ENCODE data around the gene BBS2.

Gene BBS2

DNA sequence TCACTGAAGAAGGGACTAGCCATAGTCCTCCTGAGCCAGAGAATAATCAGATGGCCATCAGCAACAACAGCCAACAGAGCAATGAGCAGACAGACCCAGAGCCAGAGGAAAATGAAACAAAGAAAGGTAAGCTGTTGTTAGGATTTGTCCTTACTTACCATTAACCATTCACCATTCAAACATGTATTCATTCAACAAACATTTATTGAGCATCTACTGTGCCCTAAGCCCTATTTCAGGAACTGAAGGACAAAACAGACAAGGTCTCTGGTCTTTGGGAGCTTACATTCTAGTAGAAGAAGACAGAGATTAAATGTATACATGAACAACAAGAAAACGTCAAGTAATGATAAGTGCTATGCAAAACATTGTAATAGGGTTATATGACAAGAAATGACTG, 49.2 kb downstream of the BBS2 start:
- no peak for DNase-seq

DNA sequence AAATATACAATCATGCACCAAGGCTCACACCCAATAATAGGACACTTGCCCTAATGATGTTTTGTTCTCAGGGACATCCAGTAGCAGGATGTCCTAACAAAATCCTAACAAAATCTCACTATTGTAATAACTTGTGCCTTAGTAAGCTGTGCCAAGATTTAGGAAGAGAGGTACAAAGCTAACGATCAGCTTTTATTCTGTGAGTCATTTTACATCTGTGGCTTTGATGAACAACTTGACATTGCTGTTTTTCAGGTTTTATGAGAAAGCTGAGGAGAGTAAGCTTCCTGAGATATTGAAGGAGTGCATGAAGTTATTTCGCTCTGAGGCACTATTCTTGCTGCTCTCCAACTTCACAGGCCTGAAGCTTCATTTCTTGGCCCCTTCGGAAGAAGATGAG, 49.6 kb downstream of the BBS2 start:
- no peak for DNase-seq

DNA sequence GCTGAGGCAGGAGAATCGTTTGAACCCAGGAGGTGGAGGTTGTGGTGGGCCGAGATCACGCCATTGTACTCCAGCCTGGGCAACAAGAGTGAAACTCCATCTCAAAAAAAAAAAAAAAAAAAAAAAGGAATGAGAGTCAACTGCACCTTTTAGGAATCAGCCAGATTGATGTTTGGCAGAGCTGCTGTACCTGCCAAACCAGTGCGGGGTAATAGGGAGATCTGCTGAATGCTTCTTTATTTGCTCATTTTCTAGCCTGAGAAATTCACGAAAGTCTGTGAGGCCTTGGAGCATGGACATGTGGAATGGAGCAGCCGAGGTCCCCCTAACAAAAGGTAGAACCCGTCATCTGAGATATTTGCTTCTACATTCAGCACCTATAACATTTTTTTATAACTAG, 50.1 kb downstream of the BBS2 start:
- no peak for DNase-seq

DNA sequence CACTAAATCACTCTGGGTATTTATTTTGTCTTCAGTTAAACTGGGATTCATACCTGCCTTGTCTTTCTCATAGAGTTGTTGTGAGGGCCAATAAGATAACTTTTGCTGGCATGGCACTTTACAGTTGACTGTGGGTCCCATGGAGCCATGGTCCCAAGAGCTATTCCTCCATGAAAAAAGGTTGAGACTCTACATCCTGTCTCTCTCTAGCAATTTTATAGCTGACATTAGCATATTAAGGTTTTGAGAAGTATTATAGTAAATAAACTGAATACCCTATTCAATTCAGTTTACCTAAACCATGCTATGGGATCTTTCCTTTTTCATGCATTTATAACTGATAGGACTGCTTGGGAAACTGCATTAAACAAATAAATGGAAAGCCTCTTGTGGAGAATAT, 51.0 kb downstream of the BBS2 start:
- DNase-seq = no peak

DNA sequence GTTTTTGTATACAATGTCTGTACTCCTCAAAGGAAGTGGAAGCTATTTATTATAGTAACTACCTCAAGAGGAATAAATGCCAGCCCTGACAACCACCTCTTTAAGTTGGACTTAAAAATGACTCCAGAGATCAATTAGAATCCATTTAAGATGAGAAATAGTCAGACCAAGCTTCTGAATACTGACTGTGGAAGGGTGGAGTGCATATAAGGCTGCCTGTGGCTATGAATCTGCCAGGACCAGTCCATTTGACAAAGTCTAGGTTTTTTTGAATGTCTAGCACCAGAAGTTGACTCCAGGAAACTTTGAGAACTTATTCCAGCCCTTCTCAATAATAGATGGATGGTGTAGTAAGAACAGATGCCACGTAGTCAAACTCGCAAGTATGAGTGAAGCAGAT, 53.5 kb downstream of the BBS2 start:
- no peak for DNase-seq

DNA sequence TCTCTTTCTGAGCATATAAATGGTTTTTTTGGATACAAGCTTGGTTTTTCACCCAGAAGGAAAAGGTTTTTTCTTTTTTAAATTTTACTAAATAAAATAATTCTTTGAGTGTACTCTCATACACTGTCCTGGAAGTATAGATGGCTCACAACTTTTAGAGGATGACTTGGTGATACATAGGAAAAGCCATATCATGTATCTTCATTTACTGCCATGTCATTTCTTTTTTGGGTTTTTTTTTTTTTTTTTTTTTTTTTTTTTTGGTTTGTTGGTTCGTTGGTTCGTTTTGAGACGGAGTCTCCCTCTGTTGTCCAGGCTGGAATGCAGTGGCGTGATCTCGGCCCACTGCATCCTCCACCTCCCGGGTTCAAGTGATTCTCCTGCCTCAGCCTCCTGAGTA, 56.7 kb downstream of the BBS2 start:
- DNase-seq = no peak

DNA sequence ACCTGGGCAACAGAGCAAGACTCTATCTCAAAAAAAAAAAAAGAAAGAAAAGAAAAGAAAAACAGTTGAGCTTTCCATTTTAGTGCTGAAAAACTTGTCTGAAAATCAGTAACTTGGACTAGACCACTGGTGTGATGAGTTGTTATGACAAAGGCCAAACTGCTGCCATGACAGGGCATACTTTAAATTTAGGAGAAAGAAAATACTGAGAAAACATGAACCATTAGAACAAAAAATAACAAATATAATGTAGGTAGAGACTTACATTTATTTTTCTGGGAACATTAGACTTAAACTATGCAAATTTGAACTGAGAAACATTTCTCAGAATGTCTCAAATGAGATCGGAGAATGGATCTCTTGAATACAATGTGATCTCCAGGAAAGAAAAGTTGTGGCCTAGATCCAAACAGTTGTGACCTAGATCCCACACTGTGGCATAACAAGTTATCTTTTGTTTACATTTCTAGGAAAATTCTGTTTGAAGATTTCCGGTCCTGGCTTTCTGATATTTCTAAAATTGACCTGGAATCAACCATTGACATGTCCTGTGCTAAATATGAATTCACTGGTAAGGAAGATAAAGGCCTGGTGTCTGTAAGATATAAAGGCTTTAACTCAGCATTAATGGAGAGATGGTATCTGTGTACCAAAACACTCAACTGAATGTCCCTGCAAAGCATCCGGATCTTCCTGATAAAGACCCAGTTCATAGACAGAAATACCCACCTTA, 57.6 kb downstream of the BBS2 start:
- DNase-seq = no peak

DNA sequence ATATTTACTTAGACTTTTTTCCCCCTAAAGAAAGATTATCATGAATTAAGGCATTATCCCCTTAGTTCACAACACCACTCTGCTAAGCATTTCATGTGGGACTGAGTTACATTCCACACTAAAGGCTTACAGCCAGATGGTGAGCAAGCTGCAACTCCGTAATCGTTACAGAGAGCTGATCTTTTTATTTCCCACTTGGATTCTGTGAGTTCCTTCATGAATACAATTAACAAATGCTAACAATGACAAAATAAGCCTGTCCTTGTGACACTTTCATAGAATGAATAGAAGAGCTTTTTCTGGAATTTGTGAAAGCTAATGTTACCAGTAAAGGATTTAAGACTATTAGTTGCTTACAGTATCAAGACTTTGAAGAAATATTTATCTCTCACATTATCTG, 59.7 kb downstream of the BBS2 start:
- no peak for DNase-seq

DNA sequence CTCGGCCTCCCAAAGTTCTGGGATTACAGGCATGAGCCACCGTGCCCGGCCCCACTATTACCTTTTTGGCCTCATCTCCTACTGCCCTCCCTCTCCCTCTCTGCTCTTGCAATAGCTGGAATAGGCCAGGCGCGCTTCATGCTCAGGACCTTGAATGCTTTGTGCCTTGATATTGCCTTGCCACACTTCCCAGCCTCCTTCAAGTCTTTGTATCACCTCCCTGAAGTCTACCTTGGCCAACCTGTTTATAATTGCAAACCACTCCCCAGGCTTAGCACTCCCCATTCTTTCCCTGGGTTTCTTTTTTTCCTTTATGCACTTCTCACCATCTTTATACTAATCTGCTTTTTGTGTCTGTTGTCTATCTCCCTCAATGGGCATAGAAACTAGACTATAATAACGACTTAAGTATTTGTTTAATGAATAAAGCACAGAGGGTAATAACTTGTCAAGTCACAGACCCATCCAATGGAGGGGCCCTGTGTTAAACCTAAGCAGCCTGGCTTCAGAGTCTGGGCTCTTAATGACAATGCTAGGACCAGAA, 61.8 kb downstream of the BBS2 start:
- DNase-seq = no peak

DNA sequence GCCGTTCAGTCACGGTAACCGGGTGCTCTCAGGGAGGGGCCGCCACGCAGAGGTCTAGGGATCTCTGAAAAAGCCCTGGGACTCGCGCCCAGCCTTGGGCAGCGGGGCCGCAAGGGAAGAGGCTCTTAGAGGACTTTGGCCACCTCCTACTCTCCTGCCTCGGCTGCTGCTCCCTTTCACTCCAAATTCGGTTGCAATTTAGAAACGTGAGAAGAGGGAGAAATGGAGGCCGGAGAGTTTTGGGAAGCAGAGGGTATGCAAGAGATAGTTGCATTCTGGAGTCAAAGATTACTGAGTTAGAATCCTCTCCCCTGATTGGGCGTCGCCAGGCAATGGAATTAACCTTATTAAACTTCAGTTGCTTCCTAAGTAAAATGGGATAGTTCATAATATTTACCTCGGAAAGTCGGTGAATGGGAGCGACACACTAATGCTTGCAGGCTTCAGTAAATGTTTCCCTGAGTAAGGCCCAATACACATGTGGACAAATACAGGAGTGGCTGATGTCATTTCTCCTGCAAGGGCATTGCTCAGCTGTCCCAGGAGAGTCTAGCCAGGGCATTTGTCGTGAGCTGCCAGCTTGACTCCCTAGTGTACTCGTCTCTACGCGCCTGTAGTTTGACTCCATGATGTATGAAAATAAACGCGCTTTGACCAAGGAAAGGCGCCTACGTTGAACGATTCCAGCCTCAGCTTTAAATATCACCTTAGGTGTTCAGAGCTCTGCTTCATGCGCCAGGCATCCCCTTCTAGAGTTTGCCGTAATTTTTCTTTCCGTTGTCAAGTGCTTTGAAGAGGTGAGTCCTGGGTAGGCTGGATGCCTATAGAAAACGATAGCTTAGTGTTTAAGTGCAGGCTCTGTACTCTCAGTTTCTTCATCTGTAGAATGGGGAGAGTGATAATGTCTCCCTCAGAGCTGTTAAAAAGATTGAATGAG, 67.8 kb downstream of the BBS2 start:
- DNase-seq = peak; percentile 3

DNA sequence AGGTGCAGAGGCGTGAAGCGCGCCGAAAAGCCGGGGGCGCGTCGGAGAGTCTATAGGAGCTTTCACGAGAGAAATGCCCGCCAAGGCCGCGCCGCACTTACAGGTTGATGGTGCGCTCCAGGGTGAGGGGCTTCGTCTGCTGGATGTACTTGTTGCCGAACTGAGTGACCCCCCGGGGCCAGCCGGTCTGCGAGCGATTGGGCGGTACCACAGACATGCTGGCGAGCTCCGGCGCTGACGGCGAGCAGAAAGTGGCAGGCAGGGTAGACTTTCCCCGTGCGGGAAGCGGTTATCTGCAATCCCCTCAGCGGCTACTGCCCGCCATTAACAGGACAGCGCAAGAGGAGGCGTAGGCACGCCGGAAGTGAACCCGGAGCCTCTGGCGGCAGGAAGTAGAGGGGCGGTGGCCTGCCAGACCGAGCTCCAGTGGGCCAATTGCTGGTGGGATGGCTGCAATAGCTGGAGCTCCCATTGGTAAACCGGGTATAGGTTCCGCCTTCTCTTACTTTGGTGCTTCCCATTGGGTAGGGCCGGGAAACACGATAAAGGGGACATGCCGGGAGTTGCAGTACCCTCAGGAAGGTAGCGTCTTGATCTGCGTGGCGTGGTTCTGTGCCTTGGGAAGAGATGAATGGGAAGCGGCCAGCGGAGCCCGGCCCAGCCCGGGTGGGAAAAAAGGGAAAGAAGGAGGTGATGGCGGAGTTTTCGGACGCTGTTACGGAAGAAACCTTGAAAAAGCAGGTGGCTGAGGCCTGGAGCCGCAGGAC, 68.7 kb downstream of the BBS2 start, which contains the start of the genes NUDT21 and OGFOD1:
Gene NUDT21, minus strand, starts transcription at position 347 of the 767 bp plus-strand sequence. Its CDS starts 130 bp downstream, at position 217.
Gene OGFOD1, plus strand, starts transcription at position 569 of the 767 bp plus-strand sequence. Its CDS starts 59 bp downstream, at position 628.
- DNase-seq = peak; percentile 96

DNA sequence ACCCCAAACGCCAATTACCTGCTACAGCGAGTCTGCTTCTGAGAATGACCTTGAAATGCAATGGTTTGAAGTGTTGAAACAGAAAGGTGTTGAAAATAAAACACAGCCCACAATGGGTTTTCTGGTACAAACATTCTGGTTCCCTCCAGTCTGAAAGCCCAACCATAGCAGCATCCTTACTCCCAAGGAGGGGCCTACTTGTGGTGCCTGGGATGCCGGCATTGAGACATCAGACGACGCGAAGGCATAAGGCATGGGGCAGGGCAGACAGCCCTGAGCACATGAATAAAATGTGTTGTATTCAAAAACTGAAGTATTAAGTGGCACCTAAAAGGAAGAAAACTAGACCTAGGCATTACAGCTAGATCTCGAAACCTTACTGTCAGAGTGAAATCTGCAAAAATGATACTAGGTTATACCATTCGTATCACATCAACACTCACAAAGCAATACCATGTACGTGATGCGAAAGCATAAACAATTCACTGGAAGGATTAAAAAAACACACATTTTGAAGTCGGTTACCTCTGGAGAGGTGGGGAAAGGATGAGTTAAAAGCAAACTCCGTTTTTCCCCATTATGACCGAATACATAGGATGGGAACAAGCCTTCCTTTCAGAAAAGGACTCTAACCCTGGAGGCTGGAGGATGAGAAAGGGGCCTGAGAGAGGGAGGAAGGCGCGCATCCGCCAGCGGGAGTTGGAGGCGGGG, 69.4 kb downstream of the BBS2 start:
- no peak for DNase-seq

DNA sequence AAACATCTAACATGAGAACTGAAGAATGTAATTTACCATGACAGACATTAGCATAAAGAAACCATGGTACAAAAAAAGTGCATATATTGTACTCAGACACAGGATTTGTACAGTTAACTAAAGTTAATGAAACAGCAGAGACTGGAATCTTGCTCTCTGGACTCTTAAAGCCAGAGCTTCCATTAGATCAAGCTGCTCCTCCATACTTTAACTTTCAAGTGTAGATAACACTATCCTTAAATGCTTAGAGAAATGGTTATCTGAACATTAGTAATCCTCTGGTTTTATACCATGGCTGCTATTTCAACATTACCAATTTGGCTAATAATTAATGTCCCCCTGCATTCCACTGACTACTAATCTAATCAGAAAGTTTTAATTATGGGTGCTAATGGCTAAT, 71.8 kb downstream of the BBS2 start:
- no peak for DNase-seq

DNA sequence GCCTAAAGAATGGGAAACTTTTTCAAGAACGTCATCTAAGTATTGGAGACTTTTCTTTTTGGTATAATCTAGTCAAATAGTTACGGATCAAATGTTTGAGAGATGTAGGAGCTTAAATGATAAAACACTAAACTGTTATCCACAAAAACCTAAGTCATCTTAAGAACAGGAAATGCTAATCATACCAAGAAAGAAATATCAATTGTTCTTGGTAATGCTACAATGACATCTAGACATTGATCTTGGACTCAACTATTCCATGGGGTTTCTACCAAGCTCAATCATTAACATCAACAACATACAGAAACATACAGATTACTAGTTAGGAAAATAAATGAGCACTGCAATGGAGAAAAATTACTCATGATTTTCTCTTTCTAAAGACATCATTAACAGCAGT, 72.5 kb downstream of the BBS2 start:
- DNase-seq = no peak

DNA sequence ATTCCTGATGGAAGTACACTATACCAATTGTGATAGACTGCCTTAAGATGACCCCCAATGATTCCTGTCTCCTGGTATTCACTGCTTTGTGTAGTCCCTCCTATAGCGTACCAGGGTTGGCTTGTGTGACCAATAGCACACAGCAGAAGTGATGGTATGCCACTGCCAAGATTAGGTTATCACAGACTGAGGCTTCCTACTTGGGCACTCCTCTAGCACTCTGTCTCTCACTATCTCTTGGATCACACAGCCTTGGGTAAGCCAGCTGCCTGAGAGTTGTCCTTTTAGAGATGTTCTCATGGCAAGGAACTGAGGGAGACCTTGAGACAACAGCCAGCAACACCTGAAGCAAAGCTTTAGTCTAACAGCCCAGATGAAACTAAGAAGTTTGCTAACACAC, 81.8 kb downstream of the BBS2 start:
- no peak for DNase-seq

DNA sequence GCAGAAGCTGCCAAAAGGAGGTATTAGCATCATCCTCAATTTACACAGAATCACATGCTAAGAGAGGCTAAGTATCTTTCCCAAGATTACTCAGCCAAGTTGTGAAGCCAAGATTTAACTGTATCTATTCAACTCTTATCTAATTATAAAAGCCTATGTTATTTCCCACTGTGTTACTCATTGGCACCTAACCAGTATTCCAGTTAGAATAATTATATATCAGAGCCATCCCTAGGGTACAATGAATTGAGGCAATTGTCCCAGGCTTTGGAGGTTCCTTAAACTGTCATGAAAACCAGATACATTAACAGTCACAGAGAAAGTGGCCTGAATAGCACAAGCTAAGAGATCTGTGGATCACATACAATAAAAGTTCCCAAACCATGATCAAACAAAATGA, 83.6 kb downstream of the BBS2 start:
- DNase-seq = no peak
